ENCODE data around the gene TSSK2.

GRCh38 chr22:19126309-19127273 is 4.5 kb upstream of the TSSK2 start:
- TF ChIP-seq, protein P1, sequence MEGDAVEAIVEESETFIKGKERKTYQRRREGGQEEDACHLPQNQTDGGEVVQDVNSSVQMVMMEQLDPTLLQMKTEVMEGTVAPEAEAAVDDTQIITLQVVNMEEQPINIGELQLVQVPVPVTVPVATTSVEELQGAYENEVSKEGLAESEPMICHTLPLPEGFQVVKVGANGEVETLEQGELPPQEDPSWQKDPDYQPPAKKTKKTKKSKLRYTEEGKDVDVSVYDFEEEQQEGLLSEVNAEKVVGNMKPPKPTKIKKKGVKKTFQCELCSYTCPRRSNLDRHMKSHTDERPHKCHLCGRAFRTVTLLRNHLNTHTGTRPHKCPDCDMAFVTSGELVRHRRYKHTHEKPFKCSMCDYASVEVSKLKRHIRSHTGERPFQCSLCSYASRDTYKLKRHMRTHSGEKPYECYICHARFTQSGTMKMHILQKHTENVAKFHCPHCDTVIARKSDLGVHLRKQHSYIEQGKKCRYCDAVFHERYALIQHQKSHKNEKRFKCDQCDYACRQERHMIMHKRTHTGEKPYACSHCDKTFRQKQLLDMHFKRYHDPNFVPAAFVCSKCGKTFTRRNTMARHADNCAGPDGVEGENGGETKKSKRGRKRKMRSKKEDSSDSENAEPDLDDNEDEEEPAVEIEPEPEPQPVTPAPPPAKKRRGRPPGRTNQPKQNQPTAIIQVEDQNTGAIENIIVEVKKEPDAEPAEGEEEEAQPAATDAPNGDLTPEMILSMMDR (IDR thresholded peaks at IDR 0.05) = no peak
- TF ChIP-seq POLR2A (IDR thresholded peaks at IDR 0.05) (no peak), POLR2AphosphoS5 (IDR thresholded peaks at IDR 0.05) (no peak)
